HG03175 (cell line): ENCODE data around the gene TTPAL.
"Not testable (repeated sequence)": the region's sequence is repeated elsewhere in the genome, so short reads cannot be mapped to it uniquely, and the experiment has no call there.

Experiments used
- ATAC-seq: cut with Tn5 transposase; IDR thresholded peaks from one replicate; pipeline ENCODE4 v1.9.1; 2021; ENCODE audit warnings: mild to moderate bottlenecking, moderate library complexity; ENCODE audit not compliant: unreplicated experiment

The TTPAL gene

GRCh38 chr20:44465001-44465560 is 10.6 kb upstream of the TTPAL start:
- ATAC-seq: no peak

DNA sequence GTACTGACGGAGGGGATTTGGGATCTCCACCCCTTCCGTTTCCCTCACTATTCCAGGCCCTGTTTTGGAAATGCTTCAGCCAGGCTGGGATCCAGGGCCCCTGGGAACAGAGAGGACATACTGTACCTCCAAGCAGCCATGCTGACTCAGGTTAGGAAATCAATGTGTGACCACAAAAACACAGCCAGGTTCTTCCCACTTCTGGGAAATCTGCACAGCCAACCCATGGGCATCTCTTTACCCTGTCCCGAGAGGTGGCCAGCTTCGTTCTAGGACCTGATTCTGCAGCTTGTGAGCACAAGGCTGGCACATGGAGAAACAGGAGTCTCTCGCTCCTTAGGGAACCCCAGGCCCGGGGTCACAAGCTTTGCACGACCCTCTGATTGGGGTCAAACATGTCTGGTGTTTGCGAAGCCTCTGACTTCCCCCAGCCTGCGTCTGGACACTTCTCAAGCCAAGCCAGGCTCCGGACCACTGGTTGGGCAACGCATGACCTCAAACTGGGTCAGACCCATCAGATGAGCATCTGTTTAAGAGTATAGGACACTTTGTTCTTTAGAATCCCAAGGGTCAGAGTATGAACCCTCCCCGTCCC is 8.3 kb upstream of the TTPAL start:
- no peak for ATAC-seq

- ATAC-seq: no peak
These were observed 7.5 kb upstream of the TTPAL start for GRCh38 chr20:44468044-44468782.

DNA sequence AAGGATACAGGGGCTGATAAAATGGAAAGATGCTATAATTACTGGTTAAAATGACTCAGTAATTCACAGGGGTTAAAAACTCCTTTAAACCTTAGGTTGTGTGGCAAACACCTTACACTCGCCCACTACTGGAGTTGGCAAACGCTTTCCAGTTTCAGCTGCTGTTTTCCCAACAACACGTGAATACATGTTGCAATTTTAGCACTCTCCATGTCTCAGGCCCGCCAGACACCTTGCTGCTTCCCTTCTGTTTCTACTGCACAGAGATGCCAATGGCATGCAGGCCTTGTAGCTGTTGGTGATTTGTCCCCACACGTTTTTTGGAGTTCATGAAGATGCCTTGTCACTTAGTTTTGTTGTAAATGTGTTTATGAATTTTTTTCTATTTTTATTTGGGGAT is 5.3 kb upstream of the TTPAL start:
- ATAC-seq: no peak

DNA sequence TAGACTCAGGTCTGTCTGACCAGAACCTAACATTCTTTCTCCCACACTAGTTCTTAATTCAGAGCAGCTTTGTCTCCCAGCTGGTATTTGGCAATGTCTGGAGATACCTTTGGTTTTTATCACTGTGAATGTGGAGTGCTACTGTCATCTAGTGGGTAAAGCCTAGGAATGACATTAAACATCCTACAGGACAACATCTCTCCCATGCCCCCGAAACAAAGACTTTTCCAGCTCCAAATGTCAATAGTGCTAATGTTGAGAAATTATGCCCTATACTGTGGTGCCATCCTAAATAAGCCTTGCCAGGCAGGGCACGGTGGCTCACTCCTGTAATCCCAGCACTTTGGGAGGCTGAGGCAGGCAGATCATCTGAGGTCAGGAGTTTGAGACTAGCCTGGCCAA is 4.2 kb upstream of the TTPAL start:
- ATAC-seq: no peak

- ATAC-seq: not testable (repeated sequence)
These were observed 3.4 kb upstream of the TTPAL start for GRCh38 chr20:44472283-44472682.

- no peak for ATAC-seq
These were observed 341 bp upstream of the TTPAL start for GRCh38 chr20:44475372-44475693.

DNA sequence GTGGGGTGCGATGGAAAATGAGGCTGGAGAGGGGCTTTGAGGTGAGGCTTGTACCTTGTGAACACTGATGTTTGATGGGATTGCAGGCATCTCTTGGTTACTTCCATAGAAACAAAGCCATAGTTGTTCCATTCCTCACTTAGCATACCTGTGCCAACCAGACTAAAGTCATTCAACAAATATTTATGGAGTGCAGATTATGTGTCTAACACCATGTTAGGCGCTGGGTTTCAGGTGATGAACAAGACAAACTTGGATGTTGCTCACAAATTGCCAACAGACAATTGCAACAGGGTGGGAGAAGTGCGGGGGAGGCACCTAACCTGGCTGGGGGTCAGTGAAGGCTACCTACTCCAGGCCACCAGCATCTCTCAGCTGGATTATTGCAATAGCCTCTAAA is 1.5 kb downstream of the TTPAL start:
- ATAC-seq: no peak

- ATAC-seq: no peak
These were observed 2.5 kb downstream of the TTPAL start for GRCh38 chr20:44478206-44478605.

- ATAC-seq: no peak
These were observed 4.0 kb downstream of the TTPAL start for GRCh38 chr20:44479643-44480042.

GRCh38 chr20:44480097-44480496 is 4.4 kb downstream of the TTPAL start:
- no peak for ATAC-seq

- ATAC-seq: no peak
These were observed 6.2 kb downstream of the TTPAL start for GRCh38 chr20:44481719-44482416.

GRCh38 chr20:44483112-44483511 is 7.4 kb downstream of the TTPAL start:
- no peak for ATAC-seq

DNA sequence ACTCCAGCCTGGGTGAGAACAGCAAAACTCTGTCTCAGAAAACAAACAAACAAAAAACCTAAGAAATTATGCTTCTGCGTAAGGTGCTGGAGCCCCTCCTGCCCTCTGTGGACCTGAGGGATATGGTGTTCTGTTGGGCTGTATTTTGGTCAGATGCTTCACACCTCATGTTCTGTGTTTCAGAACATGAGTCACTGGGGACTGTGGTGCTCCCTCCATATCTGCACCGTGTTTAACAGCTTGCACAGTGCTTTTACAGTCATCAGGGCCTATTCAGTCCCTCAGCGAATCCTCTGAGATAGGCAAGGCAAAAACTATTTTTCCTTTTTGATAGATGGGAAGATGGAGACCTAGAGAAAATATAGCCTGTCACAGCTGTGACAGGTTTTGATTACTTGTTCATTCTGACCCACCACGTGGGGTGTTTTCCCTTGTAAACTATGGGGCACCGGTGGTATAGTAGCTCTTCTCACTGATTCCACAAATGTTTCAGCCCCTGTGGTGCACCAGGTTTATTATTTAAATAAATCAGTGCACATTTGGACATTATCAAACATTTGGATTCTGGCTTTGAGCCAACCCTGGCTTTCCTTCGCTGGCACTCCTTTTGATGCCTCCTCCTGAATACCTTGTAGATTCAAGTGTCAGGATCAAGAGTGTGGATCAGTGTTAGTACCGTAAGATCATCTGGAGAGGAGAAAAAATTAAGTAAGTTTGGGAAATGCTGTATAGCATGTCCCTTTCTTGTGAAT is 9.6 kb downstream of the TTPAL start:
- no peak for ATAC-seq

DNA sequence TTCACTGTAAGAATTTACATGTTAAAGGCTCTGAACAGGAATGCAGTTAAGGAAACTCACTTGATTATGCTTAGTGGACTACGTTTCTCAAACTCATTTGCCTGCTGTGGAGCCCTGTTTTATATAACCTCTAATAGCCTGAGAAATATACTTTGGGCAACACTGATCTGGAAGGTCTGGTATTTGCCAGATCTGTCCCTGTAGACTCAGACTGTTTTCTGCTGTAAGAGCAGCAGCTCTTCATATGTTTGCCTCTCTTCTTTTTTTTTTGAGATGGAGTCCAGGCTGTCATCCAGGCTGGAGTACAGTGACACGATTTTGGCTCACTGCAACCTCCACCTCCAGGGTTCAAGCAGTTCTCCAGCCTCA is 10.1 kb downstream of the TTPAL start:
- no peak for ATAC-seq

DNA sequence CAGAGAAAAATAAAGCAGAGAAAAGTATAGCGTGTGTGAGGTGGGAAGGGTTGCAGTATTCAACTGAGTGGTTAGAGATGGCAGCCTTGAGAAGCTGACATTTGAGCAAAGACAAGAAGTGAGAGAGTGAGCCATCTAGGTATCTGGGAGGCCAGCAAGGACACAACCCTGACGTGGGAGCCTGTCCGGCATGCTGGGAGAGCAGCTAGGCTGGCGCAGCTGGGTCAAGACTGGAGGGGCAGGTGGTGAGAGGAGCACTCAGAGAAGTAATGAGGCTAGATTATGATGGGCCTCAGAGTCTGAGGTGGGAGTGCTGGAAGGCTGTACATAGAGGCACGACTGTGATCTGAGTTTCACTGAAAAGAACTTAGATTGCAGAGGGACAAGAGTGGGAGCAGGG is 12.9 kb downstream of the TTPAL start:
- no peak for ATAC-seq

DNA sequence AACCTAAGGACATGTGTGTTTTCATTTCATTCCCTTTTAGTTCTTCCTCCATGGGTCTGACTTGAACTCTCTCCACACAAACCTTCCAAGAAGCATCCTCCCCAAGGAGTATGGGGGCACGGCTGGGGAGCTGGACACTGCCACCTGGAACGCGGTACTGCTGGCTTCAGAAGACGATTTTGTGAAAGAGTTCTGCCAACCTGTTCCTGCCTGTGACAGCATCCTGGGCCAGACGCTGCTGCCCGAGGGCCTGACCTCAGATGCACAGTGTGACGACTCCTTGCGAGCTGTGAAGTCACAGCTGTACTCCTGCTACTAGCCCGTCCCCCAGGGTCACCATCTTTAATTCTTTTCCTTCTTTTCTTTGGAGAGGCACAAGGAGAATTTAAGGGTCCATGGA is 13.5 kb downstream of the TTPAL start:
- no peak for ATAC-seq

DNA sequence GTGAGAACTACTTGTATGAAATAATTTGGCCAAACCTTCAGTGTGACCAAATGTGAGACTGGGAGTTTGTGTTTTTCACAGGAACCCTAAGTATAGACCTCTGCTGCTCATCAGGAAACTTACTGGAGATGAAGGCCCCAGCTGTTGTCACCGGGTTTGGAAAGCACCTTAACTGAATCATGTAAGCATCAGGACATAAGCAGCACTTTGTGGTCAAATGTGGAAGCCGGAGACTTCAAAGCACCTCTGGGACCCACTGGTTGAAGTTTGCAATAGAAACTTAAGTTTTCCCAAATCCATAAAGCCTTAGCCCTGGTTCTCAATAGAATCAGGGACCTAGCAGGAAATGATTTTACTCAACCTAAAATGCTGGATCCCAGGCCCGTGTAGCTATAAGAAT is 14.3 kb downstream of the TTPAL start:
- ATAC-seq: no peak

- ATAC-seq: no peak
These were observed 16.1 kb downstream of the TTPAL start for GRCh38 chr20:44491635-44492395.

DNA sequence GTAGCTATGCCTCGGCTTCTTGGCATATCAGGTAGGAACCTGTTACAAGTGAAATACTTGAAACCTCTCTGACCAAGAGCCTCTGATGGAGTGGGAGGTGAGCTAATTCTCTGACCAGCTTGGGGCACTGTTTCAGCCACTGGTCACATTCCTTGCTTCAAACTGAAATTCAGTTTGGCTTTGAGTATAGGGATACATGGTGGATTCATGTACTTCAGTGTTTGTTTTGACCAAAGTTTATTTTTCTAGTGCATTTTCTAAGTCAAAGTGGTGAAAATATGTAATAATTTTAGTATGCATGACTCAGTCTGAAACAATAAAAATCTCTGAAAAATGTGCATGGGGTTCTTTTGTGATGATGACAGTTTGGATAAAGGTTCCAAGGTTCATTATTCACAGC is 18.6 kb downstream of the TTPAL start:
- ATAC-seq: no peak

DNA sequence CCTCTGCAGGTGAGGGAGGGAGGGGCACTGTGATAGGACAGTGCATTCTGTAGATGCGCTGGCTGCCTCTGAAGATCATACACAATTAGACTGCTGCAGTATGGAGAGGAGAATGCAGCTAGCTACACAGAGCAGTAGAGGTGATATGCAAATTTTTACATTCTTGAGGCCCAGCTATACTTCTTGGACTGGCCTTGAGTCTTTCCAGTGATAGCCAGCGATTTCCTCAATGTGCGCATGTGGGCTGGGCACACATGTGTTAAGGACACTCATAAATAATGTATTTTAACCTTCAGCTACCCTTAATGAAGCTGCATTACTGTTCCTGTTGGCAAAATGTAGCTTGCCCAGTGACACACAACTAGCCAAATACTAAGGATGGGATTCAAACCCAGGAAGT is 19.0 kb downstream of the TTPAL start:
- no peak for ATAC-seq
